Neural progenitor cell (in vitro differentiated cells): ENCODE data around the gene GNRHR. TPM values are rescaled to one million over a fixed set of nuclear protein-coding genes. Genes with fewer than 3 reads are reported as not detected.
"Not testable (repeated sequence)": the region's sequence is repeated elsewhere in the genome, so short reads cannot be mapped to it uniquely, and the experiment has no call there.

Source experiments
- DNase-seq: peaks from one replicate; pipeline ENCODE4 v3.0.0-alpha.2; 2016; ENCODE audit warnings: low spot score
- H2AFZ ChIP-seq: fragments of 200-600 bp; sonication (generic); replicated peaks from 2 replicates; pipeline ENCODE4 v1.6.1; 2016; ENCODE audit warnings: antibody characterized with exemption
- H3F3A ChIP-seq: fragments of 200-600 bp; sonication (generic); 2 replicates; pipeline ENCODE4 v1.6.1; 2016; ENCODE audit warnings: antibody characterized with exemption, low read depth
- H3K27ac ChIP-seq: fragments of 200-600 bp; sonication (generic); 2 replicates; pipeline ENCODE4 v1.5.1; 2016; ENCODE audit warnings: mild to moderate bottlenecking
- H3K27me3 ChIP-seq: fragments of 200-600 bp; sonication (generic); 2 replicates; pipeline ENCODE4 v1.6.1; 2016; ENCODE audit warnings: mild to moderate bottlenecking, moderate library complexity
- H3K36me3 ChIP-seq: fragments of 200-600 bp; sonication (generic); 2 replicates; pipeline ENCODE4 v1.5.1; 2016
- H3K4me1 ChIP-seq: fragments of 200-600 bp; sonication (generic); 2 replicates; pipeline ENCODE4 v1.6.1; 2016; ENCODE audit warnings: mixed run types
- H3K4me2 ChIP-seq: fragments of 200-600 bp; sonication (generic); 2 replicates; pipeline ENCODE4 v1.6.1; 2016
- H3K4me3 ChIP-seq: fragments of 200-600 bp; sonication (generic); 2 replicates; pipeline ENCODE4 v1.5.1; 2016
- H3K79me2 ChIP-seq: fragments of 200-600 bp; sonication (generic); 2 replicates; pipeline ENCODE4 v1.6.1; 2016; ENCODE audit warnings: low read depth
- H3K9ac ChIP-seq: fragments of 200-600 bp; sonication (generic); 2 replicates; pipeline ENCODE4 v1.6.1; 2016
- H3K9me3 ChIP-seq: fragments of 200-600 bp; sonication (generic); 2 replicates; pipeline ENCODE4 v1.5.1; 2016; ENCODE audit warnings: low read depth
- H4K20me1 ChIP-seq: fragments of 200-600 bp; sonication (generic); 2 replicates; pipeline ENCODE4 v1.6.1; 2016; ENCODE audit warnings: low read depth
- H3K27ac Mint-ChIP-seq: 3 replicates; pipeline ENCODE4 v1.8.0; 2021; ENCODE audit warnings: mixed read lengths
- H3K27me3 Mint-ChIP-seq: 2 replicates; pipeline ENCODE4 v1.8.0; 2022; ENCODE audit warnings: low read depth, mild to moderate bottlenecking, inconsistent platforms, moderate library complexity, mixed read lengths; ENCODE audit not compliant: insufficient read depth
- H3K36me3 Mint-ChIP-seq: 3 replicates; pipeline ENCODE4 v1.8.0; 2021; ENCODE audit warnings: mixed read lengths
- H3K4me1 Mint-ChIP-seq: 3 replicates; pipeline ENCODE4 v1.8.0; 2021; ENCODE audit warnings: mixed read lengths
- H3K4me3 Mint-ChIP-seq: 3 replicates; pipeline ENCODE4 v1.8.0; 2021; ENCODE audit warnings: mild to moderate bottlenecking, moderate library complexity, mixed read lengths
- H3K9me3 Mint-ChIP-seq: 3 replicates; pipeline ENCODE4 v1.8.0; 2020; ENCODE audit warnings: mixed read lengths
- EZH2 ChIP-seq: fragments of 200-600 bp; sonication (generic); IDR thresholded peaks from 2 replicates; pipeline ENCODE4 v1.6.1; 2017; ENCODE audit warnings: antibody characterized with exemption, mild to moderate bottlenecking, moderate library complexity
- EZH2phosphoT487 ChIP-seq: fragments of 200-600 bp; sonication (generic); IDR thresholded peaks from 2 replicates; pipeline ENCODE4 v1.6.1; 2017; ENCODE audit warnings: antibody characterized with exemption
- total RNA-seq: library from RNA; depleted of rRNA; stranded (reverse); fragments of >200 nt; gene quantifications from 2 replicates; pipeline ENCODE4 v1.2.3, GENCODE V29; 2015; ENCODE audit warnings: low replicate concordance
- TF ChIP-seq, protein P1 (sequence below): fragments of 200-600 bp; sonication (generic); IDR thresholded peaks from 2 replicates; pipeline ENCODE4 v1.5.1; 2017; ENCODE audit warnings: antibody characterized with exemption, mild to moderate bottlenecking

The GNRHR gene
- total RNA-seq, 1 donor from 2014 or later = not detected

GRCh38 chr4:67764183-67764582 is 10.0 kb upstream of the GNRHR start:
- no peaks in the 10 kb centered on the region for H3K9me3 Mint-ChIP-seq
- Histone ChIP-seq H3K9ac (no peak overlapping the region), H3K27ac (no peak overlapping the region), H4K20me1 (no peaks in the 10 kb centered on the region), H2AFZ (no peak overlapping the region), H3K9me3 (no peaks in the 10 kb centered on the region), H3K4me1 (no peaks in the 10 kb centered on the region), H3K4me3 (no peak overlapping the region), H3K4me2 (no peak overlapping the region), H3F3A (no peaks in the 10 kb centered on the region), H3K36me3 (no peaks in the 10 kb centered on the region), H3K79me2 (no peaks in the 10 kb centered on the region), H3K27me3 (no peaks in the 10 kb centered on the region)
- H3K27me3 Mint-ChIP-seq = no peaks in the 10 kb centered on the region
- H3K4me1 Mint-ChIP-seq = peaks cover 7% of the 10 kb centered on the region
- no peak for DNase-seq
- H3K36me3 Mint-ChIP-seq = no peaks in the 10 kb centered on the region
- TF ChIP-seq, protein P1, sequence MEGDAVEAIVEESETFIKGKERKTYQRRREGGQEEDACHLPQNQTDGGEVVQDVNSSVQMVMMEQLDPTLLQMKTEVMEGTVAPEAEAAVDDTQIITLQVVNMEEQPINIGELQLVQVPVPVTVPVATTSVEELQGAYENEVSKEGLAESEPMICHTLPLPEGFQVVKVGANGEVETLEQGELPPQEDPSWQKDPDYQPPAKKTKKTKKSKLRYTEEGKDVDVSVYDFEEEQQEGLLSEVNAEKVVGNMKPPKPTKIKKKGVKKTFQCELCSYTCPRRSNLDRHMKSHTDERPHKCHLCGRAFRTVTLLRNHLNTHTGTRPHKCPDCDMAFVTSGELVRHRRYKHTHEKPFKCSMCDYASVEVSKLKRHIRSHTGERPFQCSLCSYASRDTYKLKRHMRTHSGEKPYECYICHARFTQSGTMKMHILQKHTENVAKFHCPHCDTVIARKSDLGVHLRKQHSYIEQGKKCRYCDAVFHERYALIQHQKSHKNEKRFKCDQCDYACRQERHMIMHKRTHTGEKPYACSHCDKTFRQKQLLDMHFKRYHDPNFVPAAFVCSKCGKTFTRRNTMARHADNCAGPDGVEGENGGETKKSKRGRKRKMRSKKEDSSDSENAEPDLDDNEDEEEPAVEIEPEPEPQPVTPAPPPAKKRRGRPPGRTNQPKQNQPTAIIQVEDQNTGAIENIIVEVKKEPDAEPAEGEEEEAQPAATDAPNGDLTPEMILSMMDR = no peak
- TF ChIP-seq EZH2 (no peak), EZH2phosphoT487 (no peak)
- no peak overlapping the region for H3K4me3 Mint-ChIP-seq
- H3K27ac Mint-ChIP-seq = no peak overlapping the region

GRCh38 chr4:67762086-67762485 is 7.9 kb upstream of the GNRHR start:
- no peaks in the 10 kb centered on the region for H3K9me3 Mint-ChIP-seq
- peak overlapping the region; percentile 80 for H3K27ac Mint-ChIP-seq

GRCh38 chr4:67756991-67757390 is 2.8 kb upstream of the GNRHR start:
- H3K9me3 Mint-ChIP-seq, H3K27me3 Mint-ChIP-seq, H3K36me3 ChIP-seq, H3K9me3 ChIP-seq, H3K27ac Mint-ChIP-seq, H4K20me1 ChIP-seq, H3K36me3 Mint-ChIP-seq, H3K27me3 ChIP-seq, H3K4me3 ChIP-seq, H3K79me2 ChIP-seq, H3K4me3 Mint-ChIP-seq, H3K9ac ChIP-seq, H3K27ac ChIP-seq: not testable (repeated sequence)
- peak; percentile 20 for DNase-seq
- Histone ChIP-seq H2AFZ (peak overlapping the region; percentile 48), H3F3A (peaks cover 12% of the 10 kb centered on the region), H3K4me2 (peak overlapping the region; percentile 37), H3K4me1 (peaks cover 14% of the 10 kb centered on the region)
- H3K4me1 Mint-ChIP-seq = peaks cover 19% of the 10 kb centered on the region

More at GRCh38 chr4:67762086-67762485, 7.9 kb upstream of the GNRHR start:
- Histone ChIP-seq H3K4me2 (no peak overlapping the region), H3K36me3 (no peaks in the 10 kb centered on the region), H3K9me3 (no peaks in the 10 kb centered on the region), H3K79me2 (no peaks in the 10 kb centered on the region), H3K27me3 (no peaks in the 10 kb centered on the region), H3K4me1 (peaks cover 10% of the 10 kb centered on the region), H3F3A (peaks cover 7% of the 10 kb centered on the region), H3K4me3 (no peak overlapping the region), H3K9ac (no peak overlapping the region), H3K27ac (no peak overlapping the region), H4K20me1 (no peaks in the 10 kb centered on the region), H2AFZ (no peak overlapping the region)
- H3K36me3 Mint-ChIP-seq = no peaks in the 10 kb centered on the region
- peaks cover 11% of the 10 kb centered on the region for H3K4me1 Mint-ChIP-seq
- H3K4me3 Mint-ChIP-seq = no peak overlapping the region
- TF ChIP-seq EZH2phosphoT487 (no peak), EZH2 (no peak)
- TF ChIP-seq, protein P1 = no peak
- H3K27me3 Mint-ChIP-seq = no peaks in the 10 kb centered on the region
- no peak for DNase-seq

- H2AFZ ChIP-seq = no peak overlapping the region
- no peak overlapping the region for H3K4me3 Mint-ChIP-seq
- no peak for TF ChIP-seq EZH2phosphoT487
- TF ChIP-seq EZH2 = no peak
- TF ChIP-seq, protein P1 = no peak
These were observed 1.8 kb upstream of the GNRHR start for GRCh38 chr4:67755974-67756373.

More at GRCh38 chr4:67755974-67756373, 1.8 kb upstream of the GNRHR start:
- Histone ChIP-seq H3F3A (peaks cover 12% of the 10 kb centered on the region), H3K4me2 (no peak overlapping the region), H3K4me1 (peaks cover 14% of the 10 kb centered on the region), H3K27me3 (no peaks in the 10 kb centered on the region), H4K20me1 (no peaks in the 10 kb centered on the region), H3K36me3 (no peaks in the 10 kb centered on the region), H3K79me2 (no peaks in the 10 kb centered on the region), H3K4me3 (no peak overlapping the region), H3K9ac (no peak overlapping the region), H3K9me3 (no peaks in the 10 kb centered on the region), H3K27ac (no peak overlapping the region)
- H3K27me3 Mint-ChIP-seq = no peaks in the 10 kb centered on the region
- no peaks in the 10 kb centered on the region for H3K9me3 Mint-ChIP-seq
- no peaks in the 10 kb centered on the region for H3K36me3 Mint-ChIP-seq
- H3K4me1 Mint-ChIP-seq = peaks cover 14% of the 10 kb centered on the region
- H3K27ac Mint-ChIP-seq = no peak overlapping the region
- no peak for DNase-seq
